ENCODE data around the gene GALNS. TPM values are rescaled to one million over a fixed set of nuclear protein-coding genes. Genes with fewer than 3 reads are reported as not detected.

The GALNS gene
- total and polyA plus RNA-seq, 9 donors: 14.0 to 40.4 (median 21.6) TPM

- no peak for TF ChIP-seq EP300 (IDR thresholded peaks at IDR 0.05)
- TF ChIP-seq CTCF (IDR thresholded peaks at IDR 0.05): no peak
- TF ChIP-seq POLR2A (IDR thresholded peaks at IDR 0.05): no peak
- peaks cover 28% of the 10 kb centered on the region for H3K4me1 ChIP-seq (ENCODE audit: insufficient read depth)
- intact Hi-C loops (cut with DNase I): loop anchor here in 2 of 4 donors (5.0 kb wide), 1 partner anchor 38 kb away; no protein-coding TSS in a partner anchor
- no peak overlapping the region for H3K27ac ChIP-seq
- no peaks in the 10 kb centered on the region for H3K36me3 ChIP-seq
- 72 to 80% (median 78%) methylated on average over 13 of the region's 13 CpGs for WGBS, 3 donors
- H3K9me3 ChIP-seq: no peaks in the 10 kb centered on the region
- no peak overlapping the region for H3K4me3 ChIP-seq
- no peak for DNase-seq
- H3K27me3 ChIP-seq: no peaks in the 10 kb centered on the region
These were observed 76.3 kb downstream of the GALNS start for GRCh38 chr16:88780142-88781062.

- intact Hi-C loops (cut with DNase I): loop anchor here in 2 of 4 donors (5.0 kb wide), 1 partner anchor 37 kb away; no protein-coding TSS in a partner anchor
- DNase-seq: peak in 1 of 5 donors; percentile 65
- Histone ChIP-seq H3K36me3 (no peaks in the 10 kb centered on the region), H3K27me3 (no peaks in the 10 kb centered on the region), H3K27ac (no peak overlapping the region), H3K9me3 (no peaks in the 10 kb centered on the region), H3K4me3 (no peak overlapping the region), H3K4me1 (ENCODE audit: insufficient read depth) (peaks cover 28% of the 10 kb centered on the region)
- TF ChIP-seq CTCF (IDR thresholded peaks at IDR 0.05) (no peak), EP300 (IDR thresholded peaks at IDR 0.05) (no peak), POLR2A (IDR thresholded peaks at IDR 0.05) (no peak)
- 45 to 51% (median 48%) methylated on average over 23 to 34 of the region's 34 CpGs for WGBS, 3 donors
These were observed 77.2 kb downstream of the GALNS start for GRCh38 chr16:88779406-88780141.

GRCh38 chr16:88778541-88779065 lies 78.1 kb downstream of the GALNS start:
- H3K27ac ChIP-seq: no peak overlapping the region
- intact Hi-C loops (cut with DNase I): no loop called here
- no peak overlapping the region for H3K4me3 ChIP-seq
- H3K36me3 ChIP-seq: no peaks in the 10 kb centered on the region
- TF ChIP-seq EP300 (IDR thresholded peaks at IDR 0.05): no peak
- TF ChIP-seq CTCF (IDR thresholded peaks at IDR 0.05): no peak
- no peak for TF ChIP-seq POLR2A (IDR thresholded peaks at IDR 0.05)
- H3K4me1 ChIP-seq (ENCODE audit: insufficient read depth): peaks cover 33% of the 10 kb centered on the region
- WGBS, 3 donors: 83 to 91% (median 83%) methylated on average over 29 to 30 of the region's 30 CpGs
- no peak for DNase-seq
- no peaks in the 10 kb centered on the region for H3K27me3 ChIP-seq
- H3K9me3 ChIP-seq: no peaks in the 10 kb centered on the region

- Histone ChIP-seq H3K27ac (no peak overlapping the region), H3K4me3 (no peak overlapping the region), H3K27me3 (no peaks in the 10 kb centered on the region), H3K9me3 (no peaks in the 10 kb centered on the region), H3K4me1 (ENCODE audit: insufficient read depth) (peaks cover 33% of the 10 kb centered on the region), H3K36me3 (no peaks in the 10 kb centered on the region)
- intact Hi-C loops (cut with DNase I): no loop called here
- no peak for DNase-seq
- TF ChIP-seq EP300 (IDR thresholded peaks at IDR 0.05): no peak
- TF ChIP-seq POLR2A (IDR thresholded peaks at IDR 0.05): no peak
- no peak for TF ChIP-seq CTCF (IDR thresholded peaks at IDR 0.05)
- 85 to 94% (median 87%) methylated on average over 7 of the region's 7 CpGs for WGBS, 3 donors
These were observed 78.5 kb downstream of the GALNS start for GRCh38 chr16:88778271-88778525.
